DMS153 (cell line): ENCODE results near the gene PHACTR1.
"Not testable (repeated sequence)": the region's sequence is repeated elsewhere in the genome, so short reads cannot be mapped to it uniquely, and the experiment has no call there.

ENCODE experiments used
- DNase-seq: peaks from one replicate; lab custom pipeline; 2025; lab: John Stamatoyannopoulos, UW

PHACTR1 gene

GRCh38 chr6:12716298-12716916, at the start of gene PHACTR1:
Gene PHACTR1, plus strand, starts transcription at chr6:12716767.
- DNase-seq = no peak

DNA sequence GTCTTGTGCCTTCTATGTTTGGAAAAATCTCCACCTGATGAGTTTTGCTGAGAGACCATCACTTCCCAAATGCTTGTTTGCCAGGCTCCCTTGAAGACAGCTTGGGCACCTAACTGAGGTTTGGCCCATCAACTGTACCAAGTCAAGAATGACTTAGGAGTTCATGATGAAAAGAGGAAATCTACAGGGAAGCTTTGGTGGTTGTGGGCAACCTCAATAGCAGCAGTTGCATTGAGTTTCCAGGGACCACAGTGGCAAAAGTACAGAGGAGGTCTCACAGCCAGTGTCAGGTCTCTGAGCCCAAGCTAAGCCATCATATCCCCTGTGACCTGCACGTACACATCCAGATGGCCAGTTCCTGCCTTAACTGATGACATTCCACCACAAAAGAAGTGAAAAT, 49.7 kb upstream of the PHACTR1 start:
- DNase-seq = no peak

DNA sequence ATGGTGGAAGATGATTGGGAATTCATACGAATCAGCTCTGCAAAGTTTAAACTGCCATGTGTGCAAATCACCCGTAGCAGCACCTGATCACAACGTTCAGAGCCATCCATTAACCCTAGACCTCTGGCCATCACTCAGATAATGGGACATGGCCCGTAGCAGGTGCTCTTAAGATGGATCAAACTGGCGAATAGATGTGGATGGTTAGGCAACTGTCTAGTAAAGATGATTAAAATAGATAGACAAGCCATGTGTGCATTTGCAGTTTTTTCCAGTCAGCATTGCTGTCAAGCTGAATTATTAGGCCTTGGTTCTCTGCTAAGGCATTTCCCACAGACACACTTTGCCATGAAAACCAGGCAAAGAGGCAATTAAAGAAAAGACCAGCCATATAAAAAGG, 40.6 kb upstream of the PHACTR1 start:
- no peak for DNase-seq

- no peak for DNase-seq
Observed at GRCh38 chr6:12679341-12679740, 37.2 kb upstream of the PHACTR1 start.

DNA sequence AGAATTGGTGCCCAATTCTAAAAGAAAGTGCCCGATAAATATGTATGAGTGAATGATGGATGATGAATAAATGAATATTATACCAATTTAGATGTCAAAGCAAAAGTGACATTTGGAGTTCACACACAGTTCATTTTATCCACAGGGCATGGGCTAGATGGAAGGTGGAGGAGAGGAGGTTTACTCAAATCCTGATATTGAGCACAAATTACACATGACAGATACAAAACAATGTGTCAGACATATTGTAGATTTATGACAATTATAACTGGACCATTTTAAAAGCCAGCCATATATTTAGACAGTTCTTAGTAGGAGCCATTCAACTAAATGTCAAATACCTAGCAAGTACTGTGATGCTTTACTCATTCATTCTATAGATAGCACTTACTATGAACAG, 23.4 kb upstream of the PHACTR1 start:
- DNase-seq = no peak

DNA sequence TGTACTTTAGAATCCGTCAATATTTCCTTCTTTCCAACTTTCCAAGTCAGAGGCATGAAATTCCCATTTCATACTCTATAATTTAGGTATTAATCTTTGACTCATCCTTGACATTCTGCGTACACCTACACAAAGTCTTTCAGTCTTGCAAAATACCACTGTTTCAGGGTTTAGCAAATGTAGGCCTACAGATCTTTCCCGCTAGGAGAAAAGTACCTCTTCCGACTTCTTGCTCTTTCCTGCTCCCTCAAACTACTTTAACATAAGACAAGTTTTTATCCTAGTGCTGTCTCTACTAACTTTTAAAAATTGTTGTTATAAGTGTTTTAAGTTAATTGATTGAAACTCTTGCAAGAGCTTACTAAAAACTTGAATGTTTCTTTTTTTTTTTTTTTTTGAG, 18.3 kb upstream of the PHACTR1 start:
- no peak for DNase-seq

GRCh38 chr6:12704946-12705345, 11.6 kb upstream of the PHACTR1 start:
- DNase-seq = no peak

- no peak for DNase-seq
Observed at GRCh38 chr6:12709116-12709515, 7.5 kb upstream of the PHACTR1 start.

DNA sequence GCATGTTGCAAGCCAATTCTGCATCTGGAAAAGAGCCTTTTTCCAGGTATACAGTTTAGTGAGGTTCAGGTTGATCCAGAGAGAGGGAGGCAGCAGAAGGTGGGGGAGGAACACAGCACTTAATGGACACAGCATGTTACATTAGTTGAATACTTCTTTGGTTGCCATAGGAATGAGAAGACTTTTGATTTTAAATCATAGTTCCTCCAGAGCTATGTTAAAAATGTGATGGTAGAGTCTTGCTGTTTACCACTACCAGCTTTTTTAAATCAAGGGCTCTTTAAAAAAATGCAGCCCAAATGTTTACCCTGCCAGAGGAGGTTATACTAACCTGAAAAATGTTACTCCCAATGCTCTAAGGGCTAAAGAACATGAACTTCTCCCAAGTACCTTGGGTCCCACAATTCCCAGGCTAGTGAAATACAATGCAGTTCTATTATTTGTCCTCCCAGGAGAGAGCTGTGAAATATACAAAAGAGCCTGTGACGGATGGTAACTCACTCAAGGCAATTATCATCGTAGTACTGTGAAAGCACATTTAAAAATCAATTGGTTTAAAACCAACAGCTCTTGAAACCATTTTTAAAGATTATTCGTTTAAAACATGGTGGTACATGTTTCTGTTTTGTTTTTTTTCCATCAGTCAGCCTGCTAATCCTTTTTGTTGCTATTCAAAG, 6.9 kb upstream of the PHACTR1 start:
- DNase-seq = no peak

- no peak for DNase-seq
Observed at GRCh38 chr6:12710921-12711320, 5.6 kb upstream of the PHACTR1 start.

DNA sequence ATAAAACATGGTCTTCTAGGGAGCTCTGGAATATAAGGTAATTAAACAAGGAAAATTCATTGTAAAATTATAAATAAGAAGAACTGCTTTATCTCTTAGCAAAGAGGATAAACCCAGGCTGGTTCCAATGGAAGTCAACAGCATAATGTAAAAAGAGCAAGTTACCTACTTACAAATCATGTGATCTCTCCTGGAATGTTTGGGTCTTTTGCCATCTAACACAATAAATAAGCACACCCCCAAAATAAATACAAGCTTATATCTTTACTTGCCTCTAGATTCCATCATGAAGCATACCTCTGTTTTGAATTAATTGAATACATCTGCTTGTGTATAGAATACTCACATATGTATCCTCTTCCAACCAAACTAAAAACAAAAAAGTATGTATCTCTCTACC, 2.5 kb upstream of the PHACTR1 start:
- DNase-seq = no peak

- DNase-seq = no peak
Observed at GRCh38 chr6:12715437-12715836, 1.1 kb upstream of the PHACTR1 start.

GRCh38 chr6:12717356-12717755, 789 bp downstream of the PHACTR1 start:
- no peak for DNase-seq

GRCh38 chr6:12718015-12718414, 1.4 kb downstream of the PHACTR1 start:
- no peak for DNase-seq

DNA sequence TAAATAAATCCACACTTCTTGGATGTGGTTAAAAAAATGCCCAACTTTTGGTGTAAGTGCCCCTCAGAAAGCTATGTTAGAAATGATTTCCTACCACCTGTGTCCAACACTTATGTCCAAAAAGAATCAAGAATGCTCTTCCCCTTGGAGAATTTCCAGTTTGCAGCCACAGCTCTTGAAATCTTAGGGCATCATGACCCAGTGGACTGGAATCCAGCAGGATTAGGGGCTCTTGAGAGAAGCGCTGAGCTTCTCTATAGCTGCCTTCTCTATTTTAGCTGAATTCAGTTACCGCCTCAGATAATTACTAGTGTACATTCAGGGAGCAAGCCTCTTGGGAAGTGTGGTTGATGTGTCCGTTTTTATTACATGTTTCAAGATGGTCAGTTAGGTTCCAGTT, 2.5 kb downstream of the PHACTR1 start:
- no peak for DNase-seq

- DNase-seq = no peak
Observed at GRCh38 chr6:12720310-12720709, 3.7 kb downstream of the PHACTR1 start.

- no peak for DNase-seq
Observed at GRCh38 chr6:12725263-12725662, 8.7 kb downstream of the PHACTR1 start.

- DNase-seq = no peak
Observed at GRCh38 chr6:12729467-12729866, 12.9 kb downstream of the PHACTR1 start.

GRCh38 chr6:12730809-12731208, 14.2 kb downstream of the PHACTR1 start:
- DNase-seq = not testable (repeated sequence)

GRCh38 chr6:12733876-12734275, 17.3 kb downstream of the PHACTR1 start:
- DNase-seq = no peak

GRCh38 chr6:12735786-12736185, 19.2 kb downstream of the PHACTR1 start:
- no peak for DNase-seq

DNA sequence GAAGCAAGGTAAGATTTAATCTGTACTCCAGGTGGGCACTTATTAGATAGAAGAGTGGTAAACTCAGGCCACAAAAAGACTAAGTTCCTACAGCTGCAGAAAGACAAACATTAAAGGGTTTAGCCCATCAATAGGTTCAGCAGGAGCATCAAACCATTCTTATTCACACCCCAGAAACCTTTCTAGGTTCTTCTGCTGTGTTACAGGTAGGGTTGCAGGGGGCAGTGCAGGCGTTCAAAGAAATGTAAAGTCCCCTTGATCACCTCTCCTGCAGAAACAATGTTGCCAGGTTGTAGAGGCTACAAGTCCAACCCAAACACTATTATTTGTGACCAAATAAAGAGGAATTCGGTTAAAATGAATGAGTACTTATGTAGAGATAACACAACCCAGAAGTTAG, 31.8 kb downstream of the PHACTR1 start:
- no peak for DNase-seq

DNA sequence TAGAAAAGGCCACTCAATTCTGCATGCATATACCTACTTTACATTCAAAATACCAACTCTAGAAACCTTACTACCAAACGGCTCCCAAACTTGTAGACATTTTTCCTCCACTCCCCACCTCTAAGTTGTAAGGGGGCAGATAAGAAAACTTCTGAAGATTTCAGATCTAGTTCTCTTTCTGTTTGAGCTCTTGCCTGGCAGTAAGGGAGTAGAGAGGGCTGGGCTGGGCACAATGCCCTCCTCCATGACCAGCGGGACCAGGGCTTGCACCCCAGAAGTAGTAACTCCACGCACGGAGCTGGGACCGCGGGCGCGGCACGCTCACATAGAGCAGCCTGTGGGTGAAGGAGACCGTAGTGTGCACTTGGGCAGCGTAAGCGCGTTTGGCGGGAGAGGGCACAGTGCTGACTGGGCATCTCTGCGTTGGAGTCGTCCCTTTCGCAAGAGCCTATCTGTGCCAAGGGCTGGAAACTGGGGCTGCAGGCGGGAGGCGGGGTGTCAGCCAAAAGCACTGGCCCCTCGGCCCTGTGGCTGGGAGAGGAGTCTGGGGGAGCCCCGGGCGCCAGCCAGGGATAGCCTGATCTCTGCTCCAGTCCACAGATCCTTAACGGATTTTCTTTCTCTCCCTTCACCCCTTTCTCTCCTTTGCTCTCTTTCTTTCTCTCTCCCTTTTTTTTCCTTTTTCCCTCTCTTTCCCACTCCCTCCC, 32.4 kb downstream of the PHACTR1 start:
- DNase-seq = peak; percentile 36
